Pons (tissue), 1 donor: Measurements from ENCODE around the gene ZFP92.

Experiments
- DNase-seq: peaks from one replicate; pipeline ENCODE4 v3.0.0-alpha.2; 2016; ENCODE audit warnings: low spot score

Gene ZFP92

DNA sequence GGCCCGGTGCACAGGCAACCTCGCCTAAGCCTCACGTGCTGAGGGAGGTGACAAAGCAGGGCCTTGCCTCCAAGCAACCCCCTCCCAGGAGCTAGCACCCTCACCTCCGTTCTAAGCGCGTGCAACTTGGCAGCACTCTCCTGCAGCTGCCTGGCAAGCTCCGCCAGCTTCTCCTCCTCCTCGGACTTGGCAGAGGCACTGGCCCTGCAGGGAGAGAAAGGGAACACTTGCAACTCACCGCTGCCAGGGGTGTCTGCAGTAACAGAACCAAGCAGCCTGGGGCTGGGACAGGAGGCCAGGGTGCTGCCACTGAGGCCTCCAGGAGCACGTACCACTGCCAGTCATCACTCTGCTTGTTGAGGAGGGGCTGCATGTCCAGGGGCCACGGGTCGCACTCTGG is 44.9 kb downstream of the ZFP92 start:
- DNase-seq: peak; percentile 6

DNA sequence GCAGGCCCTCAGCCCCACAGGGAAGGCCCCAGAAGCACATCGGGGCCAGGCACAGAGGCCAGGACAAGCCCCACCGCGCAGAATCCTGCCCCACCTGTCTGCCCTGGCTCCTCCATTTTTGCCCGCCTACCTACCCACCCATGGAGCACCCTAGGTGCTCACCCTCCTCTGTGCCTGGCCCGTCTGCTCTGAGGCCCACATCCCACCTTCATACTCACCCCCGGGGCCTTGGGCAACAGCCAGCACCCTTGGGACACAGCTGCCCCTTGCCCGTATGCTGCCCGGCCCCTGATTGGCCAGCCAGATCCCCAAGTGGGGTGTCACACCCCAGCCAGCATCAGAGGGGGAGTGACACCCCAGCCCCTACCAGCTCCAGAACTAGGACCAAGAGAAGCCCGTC is 45.4 kb downstream of the ZFP92 start:
- DNase-seq: no peak

DNA sequence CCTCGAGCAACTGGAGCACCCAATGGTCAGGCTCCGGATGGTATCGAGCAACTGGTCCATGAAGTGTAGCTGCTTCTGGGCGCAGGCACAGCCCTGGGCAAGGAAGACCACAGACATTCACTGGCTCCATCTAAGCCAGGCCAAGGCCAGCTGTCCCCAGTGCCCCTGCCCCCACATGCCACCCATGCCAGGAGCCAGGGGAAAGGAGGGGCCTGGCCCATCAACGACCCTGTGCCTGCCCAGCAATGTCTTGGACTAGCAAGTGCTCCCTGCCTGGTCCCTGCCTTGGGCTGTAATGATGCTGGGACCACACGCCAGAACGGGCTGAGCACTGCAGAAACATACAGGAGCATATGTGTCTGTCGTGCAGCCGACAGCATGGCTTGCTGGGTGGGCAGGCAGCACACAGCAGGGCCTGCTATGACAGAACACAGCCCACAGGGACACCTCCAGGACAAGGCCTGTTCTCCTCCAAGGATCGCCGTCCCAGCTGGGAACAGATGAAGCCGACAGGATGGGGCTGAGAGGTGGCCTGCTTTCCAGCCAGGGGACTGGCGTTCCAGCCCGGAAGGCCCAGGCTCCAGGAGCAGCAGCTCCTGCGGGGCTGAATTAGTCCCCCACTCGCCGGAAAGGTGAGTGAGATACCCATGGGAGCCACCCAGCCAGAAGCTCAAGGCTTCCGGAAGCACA is 46.0 kb downstream of the ZFP92 start:
- DNase-seq: no peak

DNA sequence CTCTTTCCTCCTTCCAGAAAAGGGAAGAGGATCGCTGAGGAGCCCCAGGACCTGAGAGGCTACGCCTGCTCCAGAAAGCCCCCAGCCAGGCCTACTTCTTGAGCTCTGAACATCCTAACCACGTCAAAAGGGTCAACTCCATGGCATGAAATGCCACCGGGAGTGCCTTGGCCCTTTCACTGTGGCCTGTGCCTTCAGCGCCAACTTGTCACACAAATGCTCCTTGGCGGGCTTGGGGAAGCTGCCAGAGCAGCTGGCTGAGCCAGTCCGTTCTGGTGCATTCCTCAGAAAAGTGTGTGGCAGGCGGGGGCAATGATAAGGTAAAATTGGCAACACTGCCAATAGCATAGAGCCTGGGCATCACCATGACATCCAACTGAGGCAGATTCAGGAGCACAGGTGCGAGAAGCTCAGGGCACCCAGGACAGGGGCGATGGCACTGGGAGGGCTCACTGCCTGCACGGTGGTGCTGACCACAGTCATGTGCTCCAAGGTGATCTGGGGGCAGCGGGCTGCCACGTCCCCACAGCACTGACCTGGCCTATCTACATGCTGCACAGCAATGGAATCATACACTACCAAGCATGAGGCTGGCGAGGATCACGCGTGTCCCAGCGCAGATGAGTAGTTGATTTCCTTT is 46.7 kb downstream of the ZFP92 start:
- no peak for DNase-seq

DNA sequence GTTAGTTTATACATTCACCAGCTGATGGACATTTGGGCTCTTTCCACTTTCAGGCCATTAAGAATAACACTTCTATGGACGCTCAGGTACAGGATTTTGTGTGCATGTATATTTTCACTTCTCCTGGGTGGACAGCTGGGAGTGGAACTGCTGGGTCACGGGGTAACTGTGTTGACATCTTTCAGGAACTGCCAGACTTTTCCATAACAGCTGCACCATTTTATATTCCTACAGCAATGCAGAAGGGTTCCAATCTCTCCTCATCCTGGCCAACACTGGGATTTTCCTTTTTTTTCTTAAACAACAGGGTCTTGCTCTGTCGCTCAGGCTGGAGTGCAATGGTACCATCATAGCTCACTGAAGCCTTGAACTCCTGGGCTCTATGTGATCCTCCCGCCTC is 47.2 kb downstream of the ZFP92 start:
- no peak for DNase-seq

DNA sequence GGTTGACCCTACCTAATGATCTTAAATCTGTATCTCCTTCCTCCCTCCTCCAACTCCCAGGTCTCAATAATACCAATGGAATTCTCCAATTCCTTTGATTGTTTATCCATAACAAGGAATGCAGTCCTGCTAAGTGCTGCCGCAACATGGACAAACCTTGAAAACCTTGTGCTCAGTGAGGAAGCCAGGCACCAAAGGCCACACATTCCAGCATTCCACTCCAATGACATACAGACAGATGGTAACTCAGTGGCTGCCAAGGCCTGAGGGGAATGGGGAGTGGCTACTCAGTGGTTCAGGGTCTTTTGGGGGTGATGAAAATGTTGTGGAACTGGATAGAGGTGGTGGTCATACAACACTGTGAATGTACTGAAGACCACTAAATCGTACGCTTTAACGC is 48.7 kb downstream of the ZFP92 start:
- no peak for DNase-seq

DNA sequence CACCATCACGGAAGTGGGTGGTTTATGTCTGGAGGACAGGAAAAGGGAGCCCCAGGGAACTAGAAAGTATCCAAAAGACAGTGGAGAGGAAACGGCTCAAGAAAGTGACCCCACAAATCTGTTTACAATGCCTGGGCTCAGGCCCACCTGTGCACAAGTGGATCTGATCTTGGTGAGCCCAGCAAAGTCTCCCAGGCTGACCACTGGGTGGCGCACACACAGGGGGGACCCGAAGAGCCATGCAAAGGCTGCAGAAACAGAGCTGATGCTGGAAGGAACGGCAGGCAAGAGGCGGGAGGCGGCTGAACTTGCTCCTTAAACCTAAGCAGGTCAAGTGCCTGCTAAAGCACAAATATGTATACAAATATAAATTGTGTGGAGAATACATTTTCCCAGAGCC is 49.6 kb downstream of the ZFP92 start:
- DNase-seq: peak; percentile 26
